Measurements from ENCODE around the gene CELF1. TPM values are rescaled to one million over a fixed set of nuclear protein-coding genes. Genes with fewer than 3 reads are reported as not detected.
A peak's percentile ranks its signal among the peaks of the same experiment; 100 is the strongest.

CELF1 gene
- total and polyA plus RNA-seq, 2 of the 13 experiments (the other 11 are each of a cell fraction or from before 2014, with no cell fraction given), result 69.0 to 80.1 TPM

DNA sequence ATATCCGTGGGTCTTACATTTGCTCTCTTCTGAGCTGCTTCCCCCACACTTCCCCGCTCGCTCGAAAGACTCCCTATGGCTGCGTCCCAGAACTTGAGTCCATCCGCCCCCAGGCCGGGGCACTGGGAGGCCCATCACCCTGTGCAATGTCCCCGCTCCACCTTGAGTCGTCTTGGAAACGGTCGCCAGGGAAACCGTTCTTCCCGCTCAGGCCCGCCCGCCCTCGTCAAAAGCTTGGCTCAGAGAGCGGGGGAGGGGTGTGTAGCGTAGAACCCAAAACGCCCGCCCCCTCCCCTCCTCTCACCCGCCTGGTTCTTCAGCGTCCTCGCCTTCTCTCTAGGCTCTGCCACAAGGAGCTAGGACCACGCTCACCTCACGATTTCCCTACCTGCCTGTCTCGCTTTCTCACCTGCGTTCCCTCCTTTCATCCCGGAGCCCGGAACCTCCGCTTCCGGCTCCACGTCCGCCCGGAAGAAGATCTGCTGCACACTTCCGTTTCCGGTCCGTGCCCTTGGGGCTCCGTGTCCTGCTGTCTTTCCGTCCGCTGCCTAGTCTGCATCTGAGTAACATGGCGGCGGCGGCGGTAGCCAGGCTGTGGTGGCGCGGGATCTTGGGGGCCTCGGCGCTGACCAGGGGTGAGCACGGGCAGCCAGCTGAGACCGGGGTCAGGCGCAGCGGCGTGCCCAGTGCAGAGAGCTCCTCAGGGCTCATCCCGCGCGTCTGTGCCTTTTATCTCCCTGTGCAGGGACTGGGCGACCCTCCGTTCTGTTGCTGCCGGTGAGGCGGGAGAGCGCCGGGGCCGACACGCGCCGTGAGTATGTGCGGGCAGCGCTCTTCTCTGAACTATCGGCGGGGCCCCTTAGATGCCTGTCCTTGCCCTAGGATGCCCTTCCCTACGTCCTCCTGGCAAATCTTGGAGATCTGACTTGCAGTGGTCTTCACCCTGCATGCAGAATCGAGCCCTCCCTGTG, 25.9 kb upstream of the CELF1 start, which contains the start of the genes KBTBD4 and NDUFS3:
Gene KBTBD4, minus strand, starts transcription at position 447 of the 971 bp plus-strand sequence. Its CDS starts 19 bp downstream, at position 428.
Gene NDUFS3, plus strand, starts transcription at position 551 of the 971 bp plus-strand sequence. Its CDS starts 18 bp downstream, at position 569.
- Histone ChIP-seq H3K36me3 (replicated peaks in 1 of 2; ENCODE audit: control insufficient read depth in 1 of 2, insufficient read depth in 2 of 2, low read length in 2 of 2) (peaks cover 7 to 33% of the 10 kb centered on the region in 2 experiments), H3K4me1 (ENCODE audit: insufficient read depth, low read length) (peaks cover 24% of the 10 kb centered on the region), H3K9ac (ENCODE audit: insufficient read depth, low read depth, low read length) (peak within 1 kb of the TSS; percentile 96), H3K4me2 (ENCODE audit: low read depth, low read length) (peak within 1 kb of the TSS; percentile 73), H3K27ac (ENCODE audit: extremely low read length, insufficient read depth, low read length) (peak within 1 kb of the TSS; percentile 82), H4K20me1 (ENCODE audit: insufficient read depth, low read length) (no peaks in the 10 kb centered on the region), H3K9me3 (ENCODE audit: low read length) (no peaks in the 10 kb centered on the region), H3K79me2 (ENCODE audit: insufficient read depth, low read length) (peaks cover 24% of the 10 kb centered on the region), H3K4me3 (replicated peaks in 1 of 3; ENCODE audit: insufficient read depth in 1 of 3, low read depth in 2 of 3, low read length in 3 of 3) (peak within 1 kb of the TSS; percentile 95 to 99 (median 97)), H3K27me3 (ENCODE audit: control insufficient read depth in 1 of 2, insufficient read depth in 2 of 2, low read length in 2 of 2) (no peaks in the 10 kb centered on the region; a peak in 1 of 5 replicates), H2AFZ (ENCODE audit: low read length) (peak within 1 kb of the TSS; percentile 85)
- in situ Hi-C loops (cut with HindIII; ENCODE audit: extremely low pct_ligation_motif_present, low pct_unique_long_range_greater_than_20kb), result no loop called here
- peak; percentile 77 for DNase-seq (ENCODE audit: low spot score)
- intact Hi-C loops (cut with micrococcal nuclease; ENCODE audit: unreplicated experiment), result no loop called here
- TSS peak; percentile 83 for BruUV-seq (replicated peaks)
- POLR2A ChIA-PET, result interaction anchor here (0.8 to 2.2 kb wide), 7 partner anchors 9 to 38 kb away, joined by 3 to 15 read pairs (median 5); partner anchors contain the start of gene PTPMT1
- peak; percentile 4 for FAIRE-seq
- CTCF ChIA-PET (ENCODE audit: low intra/inter-chr PET ratio, low total read pairs), result interaction anchor here (1.0 kb wide), 1 partner anchor 25 kb away, joined by 3 read pairs; no protein-coding TSS in a partner anchor
- under 1% methylated on average over 34 of the region's 72 CpGs for WGBS (ENCODE audit: low lambda C conversion rate)
- peak; percentile 95 for ATAC-seq
- TF ChIP-seq, protein P1, sequence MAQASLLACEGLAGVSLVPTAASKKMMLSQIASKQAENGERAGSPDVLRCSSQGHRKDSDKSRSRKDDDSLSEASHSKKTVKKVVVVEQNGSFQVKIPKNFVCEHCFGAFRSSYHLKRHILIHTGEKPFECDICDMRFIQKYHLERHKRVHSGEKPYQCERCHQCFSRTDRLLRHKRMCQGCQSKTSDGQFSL (CRISPR knock-in tag; IDR thresholded peaks at IDR 0.05), result no peak
- TF ChIP-seq STAT5B (CRISPR knock-in tag; IDR thresholded peaks at IDR 0.05) (peak; percentile 95), CCDC6 (CRISPR knock-in tag; IDR thresholded peaks at IDR 0.05) (peak; percentile 91), CBX5 (CRISPR knock-in tag; IDR thresholded peaks at IDR 0.05; ENCODE audit: borderline replicate concordance) (peak; percentile 99), ZNF367 (CRISPR knock-in tag; IDR thresholded peaks at IDR 0.05; ENCODE audit: borderline replicate concordance) (peak; percentile 63; the same call in 1 of the 2 replicates), EP300 (IDR thresholded peaks at IDR 0.05; ENCODE audit: low read depth in 2 of 2, low read length in 2 of 2) (peak in 1 of 2 experiments; percentile 55; a peak in 2 of 4 replicates), EP300 (CRISPR knock-in tag; IDR thresholded peaks at IDR 0.05; ENCODE audit: borderline replicate concordance) (peak; percentile 72), ZNF780A (CRISPR knock-in tag; IDR thresholded peaks at IDR 0.05) (peak; percentile 63; the same call in 1 of the 2 replicates), REXO4 (CRISPR knock-in tag; IDR thresholded peaks at IDR 0.05; ENCODE audit: borderline replicate concordance) (peak; percentile 62; the same call in 1 of the 2 replicates), ZNF331 (CRISPR knock-in tag; IDR thresholded peaks at IDR 0.05) (peak; percentile 91), ZNF12 (CRISPR knock-in tag; IDR thresholded peaks at IDR 0.05) (peak; percentile 88)
- TF ChIP-seq, protein P2, sequence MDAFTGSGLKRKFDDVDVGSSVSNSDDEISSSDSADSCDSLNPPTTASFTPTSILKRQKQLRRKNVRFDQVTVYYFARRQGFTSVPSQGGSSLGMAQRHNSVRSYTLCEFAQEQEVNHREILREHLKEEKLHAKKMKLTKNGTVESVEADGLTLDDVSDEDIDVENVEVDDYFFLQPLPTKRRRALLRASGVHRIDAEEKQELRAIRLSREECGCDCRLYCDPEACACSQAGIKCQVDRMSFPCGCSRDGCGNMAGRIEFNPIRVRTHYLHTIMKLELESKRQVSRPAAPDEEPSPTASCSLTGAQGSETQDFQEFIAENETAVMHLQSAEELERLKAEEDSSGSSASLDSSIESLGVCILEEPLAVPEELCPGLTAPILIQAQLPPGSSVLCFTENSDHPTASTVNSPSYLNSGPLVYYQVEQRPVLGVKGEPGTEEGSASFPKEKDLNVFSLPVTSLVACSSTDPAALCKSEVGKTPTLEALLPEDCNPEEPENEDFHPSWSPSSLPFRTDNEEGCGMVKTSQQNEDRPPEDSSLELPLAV (CRISPR knock-in tag; conservative IDR thresholded peaks at IDR 0.05; ENCODE audit: low read depth), result peak; percentile 93; the same call in 1 of the 2 replicates
- TF ChIP-seq, protein P3, sequence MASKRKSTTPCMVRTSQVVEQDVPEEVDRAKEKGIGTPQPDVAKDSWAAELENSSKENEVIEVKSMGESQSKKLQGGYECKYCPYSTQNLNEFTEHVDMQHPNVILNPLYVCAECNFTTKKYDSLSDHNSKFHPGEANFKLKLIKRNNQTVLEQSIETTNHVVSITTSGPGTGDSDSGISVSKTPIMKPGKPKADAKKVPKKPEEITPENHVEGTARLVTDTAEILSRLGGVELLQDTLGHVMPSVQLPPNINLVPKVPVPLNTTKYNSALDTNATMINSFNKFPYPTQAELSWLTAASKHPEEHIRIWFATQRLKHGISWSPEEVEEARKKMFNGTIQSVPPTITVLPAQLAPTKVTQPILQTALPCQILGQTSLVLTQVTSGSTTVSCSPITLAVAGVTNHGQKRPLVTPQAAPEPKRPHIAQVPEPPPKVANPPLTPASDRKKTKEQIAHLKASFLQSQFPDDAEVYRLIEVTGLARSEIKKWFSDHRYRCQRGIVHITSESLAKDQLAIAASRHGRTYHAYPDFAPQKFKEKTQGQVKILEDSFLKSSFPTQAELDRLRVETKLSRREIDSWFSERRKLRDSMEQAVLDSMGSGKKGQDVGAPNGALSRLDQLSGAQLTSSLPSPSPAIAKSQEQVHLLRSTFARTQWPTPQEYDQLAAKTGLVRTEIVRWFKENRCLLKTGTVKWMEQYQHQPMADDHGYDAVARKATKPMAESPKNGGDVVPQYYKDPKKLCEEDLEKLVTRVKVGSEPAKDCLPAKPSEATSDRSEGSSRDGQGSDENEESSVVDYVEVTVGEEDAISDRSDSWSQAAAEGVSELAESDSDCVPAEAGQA (IDR thresholded peaks at IDR 0.05; ENCODE audit: low read depth), result peak; percentile 92
- TF ChIP-seq, protein P3 (CRISPR knock-in tag; IDR thresholded peaks at IDR 0.05; ENCODE audit: borderline replicate concordance), result no peak
